Osteoblast (primary cell): Measurements from ENCODE around the gene SPRR3. TPM values are rescaled to one million over a fixed set of nuclear protein-coding genes. Genes with fewer than 3 reads are reported as not detected.

Experiments used
- DNase-seq: peaks from one replicate; pipeline ENCODE4 v3.0.0; 2011; ENCODE audit warnings: low spot score, mixed read lengths; ENCODE audit not compliant: insufficient read length; ENCODE audit errors: missing footprints
- H2AFZ ChIP-seq: 2 replicates; pipeline ENCODE4 v1.6.0; 2011; ENCODE audit warnings: mild to moderate bottlenecking, low read length
- H3K27ac ChIP-seq: 2 replicates; pipeline ENCODE4 v1.5.1; 2011; ENCODE audit warnings: mild to moderate bottlenecking, low read depth, low read length, moderate library complexity
- H3K27me3 ChIP-seq: 2 replicates; pipeline ENCODE4 v1.6.0; 2012; ENCODE audit warnings: mild to moderate bottlenecking, control low read depth, inconsistent platforms, low read length, moderate library complexity; ENCODE audit not compliant: insufficient read depth
- H3K36me3 ChIP-seq: 2 replicates; pipeline ENCODE4 v1.5.1; 2011; ENCODE audit warnings: mild to moderate bottlenecking, low read length, control low read depth, moderate library complexity; ENCODE audit not compliant: insufficient read depth
- H3K4me1 ChIP-seq: 2 replicates; pipeline ENCODE4 v1.5.1; 2011; ENCODE audit warnings: mild to moderate bottlenecking, low read length, control low read depth, moderate library complexity; ENCODE audit not compliant: insufficient read depth
- H3K4me2 ChIP-seq: 2 replicates; pipeline ENCODE4 v1.6.0; 2011; ENCODE audit warnings: mild to moderate bottlenecking, low read length; ENCODE audit not compliant: insufficient read depth
- H3K4me3 ChIP-seq: fragments of 200-600 bp; sonication (generic); 3 replicates; pipeline ENCODE4 v1.5.1; 2012; ENCODE audit warnings: mild to moderate bottlenecking, low read length, inconsistent platforms; ENCODE audit not compliant: insufficient read depth
- H3K79me2 ChIP-seq: 2 replicates; pipeline ENCODE4 v1.6.0; 2012; ENCODE audit warnings: mild to moderate bottlenecking, low read length, control low read depth, inconsistent platforms; ENCODE audit not compliant: insufficient read depth
- H3K9me3 ChIP-seq: 2 replicates; pipeline ENCODE4 v1.5.1; 2011; ENCODE audit warnings: low read depth, low read length, control low read depth
- H4K20me1 ChIP-seq: 2 replicates; pipeline ENCODE4 v1.6.0; 2012; ENCODE audit warnings: mild to moderate bottlenecking, low read length, control low read depth; ENCODE audit not compliant: insufficient read depth
- total RNA-seq: library from RNA; depleted of rRNA; stranded (reverse); fragments of >200 nt; gene quantifications from 2 replicates; pipeline ENCODE4 v1.2.3, GENCODE V29; 2012
- TF ChIP-seq, protein P1 (sequence below): IDR thresholded peaks from 2 replicates; pipeline ENCODE4 v1.5.1; 2011; ENCODE audit warnings: mild to moderate bottlenecking, low read depth, low read length, moderate library complexity; ENCODE audit errors: extremely low read depth

SPRR3 gene
- total RNA-seq, 1 donor: not detected

DNA sequence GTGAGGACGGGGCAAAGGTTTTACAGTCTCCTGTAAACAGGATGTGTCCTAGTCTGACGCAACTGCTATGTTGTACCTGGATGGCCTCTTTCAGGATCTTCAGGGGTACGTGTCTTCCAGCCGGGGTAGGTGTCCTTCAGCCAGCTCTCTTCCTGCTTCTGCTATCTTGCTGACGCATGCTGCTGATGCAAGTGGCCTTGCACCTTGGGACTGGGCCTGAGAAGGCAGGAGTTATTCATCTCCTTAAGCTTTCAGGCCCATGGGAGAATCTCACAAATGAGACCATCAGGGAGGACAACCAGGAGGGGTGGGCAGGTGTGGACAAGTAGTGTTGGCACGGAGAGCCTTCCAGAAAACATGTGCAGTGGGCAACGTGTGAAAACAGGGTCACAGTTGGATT, 21.6 kb downstream of the SPRR3 start:
- no peaks in the 10 kb centered on the region for H3K9me3 ChIP-seq
- no peaks in the 10 kb centered on the region for H3K27me3 ChIP-seq
- H3K4me3 ChIP-seq: no peak overlapping the region
- no peak overlapping the region for H2AFZ ChIP-seq
- H3K79me2 ChIP-seq: no peaks in the 10 kb centered on the region
- H3K27ac ChIP-seq: no peak overlapping the region
- H3K36me3 ChIP-seq: no peaks in the 10 kb centered on the region
- no peaks in the 10 kb centered on the region for H4K20me1 ChIP-seq
- H3K4me2 ChIP-seq: no peak overlapping the region
- TF ChIP-seq, protein P1, sequence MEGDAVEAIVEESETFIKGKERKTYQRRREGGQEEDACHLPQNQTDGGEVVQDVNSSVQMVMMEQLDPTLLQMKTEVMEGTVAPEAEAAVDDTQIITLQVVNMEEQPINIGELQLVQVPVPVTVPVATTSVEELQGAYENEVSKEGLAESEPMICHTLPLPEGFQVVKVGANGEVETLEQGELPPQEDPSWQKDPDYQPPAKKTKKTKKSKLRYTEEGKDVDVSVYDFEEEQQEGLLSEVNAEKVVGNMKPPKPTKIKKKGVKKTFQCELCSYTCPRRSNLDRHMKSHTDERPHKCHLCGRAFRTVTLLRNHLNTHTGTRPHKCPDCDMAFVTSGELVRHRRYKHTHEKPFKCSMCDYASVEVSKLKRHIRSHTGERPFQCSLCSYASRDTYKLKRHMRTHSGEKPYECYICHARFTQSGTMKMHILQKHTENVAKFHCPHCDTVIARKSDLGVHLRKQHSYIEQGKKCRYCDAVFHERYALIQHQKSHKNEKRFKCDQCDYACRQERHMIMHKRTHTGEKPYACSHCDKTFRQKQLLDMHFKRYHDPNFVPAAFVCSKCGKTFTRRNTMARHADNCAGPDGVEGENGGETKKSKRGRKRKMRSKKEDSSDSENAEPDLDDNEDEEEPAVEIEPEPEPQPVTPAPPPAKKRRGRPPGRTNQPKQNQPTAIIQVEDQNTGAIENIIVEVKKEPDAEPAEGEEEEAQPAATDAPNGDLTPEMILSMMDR: no peak
- H3K4me1 ChIP-seq: no peaks in the 10 kb centered on the region
- DNase-seq: no peak

DNA sequence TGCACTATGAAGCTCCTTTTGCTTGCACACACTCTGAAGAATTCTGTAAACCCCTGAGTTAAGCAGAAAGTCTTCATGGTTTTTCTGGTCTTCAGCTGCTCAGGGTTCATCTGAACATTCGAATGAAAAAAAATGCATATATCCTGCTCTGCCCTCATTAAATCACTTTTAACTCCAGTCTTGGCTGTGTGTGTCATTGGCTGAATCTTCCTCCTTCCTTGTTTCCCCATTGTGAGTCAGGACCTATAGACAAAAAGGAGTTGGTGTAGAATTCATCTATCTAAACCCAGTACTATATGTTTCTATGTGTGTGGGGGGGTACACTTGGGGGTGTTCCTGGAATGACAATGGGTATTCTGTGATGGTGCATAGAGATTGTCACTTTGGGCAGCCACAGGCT, 22.9 kb downstream of the SPRR3 start:
- Histone ChIP-seq H3K4me2 (no peak overlapping the region), H3K79me2 (no peaks in the 10 kb centered on the region), H3K36me3 (no peaks in the 10 kb centered on the region), H3K4me1 (no peaks in the 10 kb centered on the region), H4K20me1 (no peaks in the 10 kb centered on the region), H3K27ac (no peak overlapping the region), H3K9me3 (no peaks in the 10 kb centered on the region), H2AFZ (no peak overlapping the region), H3K27me3 (no peaks in the 10 kb centered on the region), H3K4me3 (no peak overlapping the region)
- TF ChIP-seq, protein P1: no peak
- DNase-seq: no peak

DNA sequence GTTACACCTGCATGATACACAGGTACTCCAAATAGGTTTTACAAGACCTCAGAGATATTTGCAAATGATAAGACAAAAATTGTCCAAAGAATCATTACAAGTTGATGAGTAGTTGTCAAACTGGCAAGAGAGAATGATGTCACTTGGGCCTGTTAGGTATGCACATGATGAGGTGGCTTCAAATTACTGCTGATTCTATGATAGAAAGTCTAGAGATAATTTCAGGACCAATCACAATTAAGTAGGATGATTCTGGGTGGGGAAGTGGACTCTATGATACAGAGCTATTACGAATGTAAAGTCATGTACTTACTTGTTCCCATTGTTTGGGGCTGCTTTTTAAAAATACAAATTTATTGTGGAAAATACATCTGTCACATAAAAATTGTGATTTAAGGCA, 24.2 kb downstream of the SPRR3 start:
- Histone ChIP-seq H3K4me1 (no peaks in the 10 kb centered on the region), H3K27me3 (no peaks in the 10 kb centered on the region), H3K27ac (no peak overlapping the region), H3K9me3 (no peaks in the 10 kb centered on the region), H2AFZ (no peak overlapping the region), H3K79me2 (no peaks in the 10 kb centered on the region), H3K36me3 (no peaks in the 10 kb centered on the region), H4K20me1 (no peaks in the 10 kb centered on the region), H3K4me2 (no peak overlapping the region), H3K4me3 (no peak overlapping the region)
- TF ChIP-seq, protein P1: no peak
- DNase-seq: no peak

DNA sequence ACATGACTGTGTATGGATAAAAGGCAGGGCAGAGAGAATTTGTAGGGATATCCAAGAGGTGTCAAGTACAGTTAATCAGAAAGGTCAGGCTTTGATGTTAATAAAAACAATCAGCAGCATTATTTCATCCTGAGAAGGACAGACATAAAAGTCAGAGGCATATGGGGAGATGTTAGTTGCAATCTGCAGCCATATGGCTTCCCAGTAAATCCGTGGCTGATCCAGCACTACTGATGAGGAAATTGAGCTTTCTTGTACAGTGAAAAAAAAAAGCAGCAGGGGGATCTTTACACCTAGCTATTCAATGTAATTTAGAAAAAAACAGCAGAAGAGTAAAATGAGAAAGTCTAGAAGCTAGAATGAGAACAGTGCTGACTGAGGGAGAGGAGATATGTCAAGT, 27.2 kb downstream of the SPRR3 start:
- Histone ChIP-seq H3K27me3 (no peaks in the 10 kb centered on the region), H3K9me3 (no peaks in the 10 kb centered on the region), H3K79me2 (no peaks in the 10 kb centered on the region), H3K27ac (no peak overlapping the region), H4K20me1 (no peaks in the 10 kb centered on the region), H3K4me3 (no peak overlapping the region), H3K4me2 (no peak overlapping the region), H3K36me3 (no peaks in the 10 kb centered on the region), H3K4me1 (no peaks in the 10 kb centered on the region), H2AFZ (no peak overlapping the region)
- DNase-seq: no peak
- TF ChIP-seq, protein P1: no peak
